B cell (primary cell): ENCODE results near the gene DPP10.

Source experiments
- EZH2 ChIP-seq: IDR thresholded peaks from 2 replicates; pipeline ENCODE4 v1.6.1; 2012; ENCODE audit warnings: borderline replicate concordance, low read depth, mild to moderate bottlenecking, moderate library complexity, low read length; ENCODE audit not compliant: insufficient read depth, poor library complexity, severe bottlenecking
- TF ChIP-seq, protein P1 (sequence below): fragments of 200-600 bp; IDR thresholded peaks from one replicate; pipeline ENCODE4 v1.8.0; 2022; ENCODE audit warnings: antibody characterized with exemption, mild to moderate bottlenecking

DNA sequence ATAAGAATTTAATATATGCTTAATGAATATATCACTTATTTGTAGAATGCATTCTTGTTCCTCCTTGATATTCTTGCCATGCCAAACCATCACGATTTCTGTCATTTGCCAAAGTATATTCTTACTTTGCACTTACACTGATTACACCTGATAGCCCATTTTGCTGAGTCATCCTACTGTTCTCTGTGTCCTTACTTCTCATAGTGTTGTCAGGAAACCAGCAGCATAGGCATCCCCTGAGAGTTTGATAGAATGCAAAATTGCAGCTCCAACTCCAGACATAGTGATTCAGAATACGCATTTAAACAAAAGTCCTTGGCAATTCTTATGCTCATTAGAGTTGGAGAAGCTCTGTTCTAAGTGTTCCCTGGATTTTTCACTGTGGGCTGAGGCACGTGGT, 687.1 kb downstream of the DPP10 start:
- TF ChIP-seq EZH2 = no peak
- TF ChIP-seq, protein P1, sequence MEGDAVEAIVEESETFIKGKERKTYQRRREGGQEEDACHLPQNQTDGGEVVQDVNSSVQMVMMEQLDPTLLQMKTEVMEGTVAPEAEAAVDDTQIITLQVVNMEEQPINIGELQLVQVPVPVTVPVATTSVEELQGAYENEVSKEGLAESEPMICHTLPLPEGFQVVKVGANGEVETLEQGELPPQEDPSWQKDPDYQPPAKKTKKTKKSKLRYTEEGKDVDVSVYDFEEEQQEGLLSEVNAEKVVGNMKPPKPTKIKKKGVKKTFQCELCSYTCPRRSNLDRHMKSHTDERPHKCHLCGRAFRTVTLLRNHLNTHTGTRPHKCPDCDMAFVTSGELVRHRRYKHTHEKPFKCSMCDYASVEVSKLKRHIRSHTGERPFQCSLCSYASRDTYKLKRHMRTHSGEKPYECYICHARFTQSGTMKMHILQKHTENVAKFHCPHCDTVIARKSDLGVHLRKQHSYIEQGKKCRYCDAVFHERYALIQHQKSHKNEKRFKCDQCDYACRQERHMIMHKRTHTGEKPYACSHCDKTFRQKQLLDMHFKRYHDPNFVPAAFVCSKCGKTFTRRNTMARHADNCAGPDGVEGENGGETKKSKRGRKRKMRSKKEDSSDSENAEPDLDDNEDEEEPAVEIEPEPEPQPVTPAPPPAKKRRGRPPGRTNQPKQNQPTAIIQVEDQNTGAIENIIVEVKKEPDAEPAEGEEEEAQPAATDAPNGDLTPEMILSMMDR = no peak
